DOHH2 (cell line): Measurements from ENCODE around the gene VIL1.

Source experiments
- EZH2phosphoT487 ChIP-seq: fragments of 200-600 bp; sonication (generic); IDR thresholded peaks from 2 replicates; pipeline ENCODE4 v1.6.1; 2017; ENCODE audit warnings: borderline replicate concordance, mild to moderate bottlenecking, antibody characterized with exemption, low read length, moderate library complexity, mixed read lengths
- TF ChIP-seq, protein P1 (sequence below): fragments of 200-600 bp; sonication (generic); IDR thresholded peaks from one replicate; pipeline ENCODE4 v1.5.1; 2014; ENCODE audit warnings: antibody characterized with exemption, mild to moderate bottlenecking, low read depth, low read length; ENCODE audit not compliant: poor library complexity, severe bottlenecking

DNA sequence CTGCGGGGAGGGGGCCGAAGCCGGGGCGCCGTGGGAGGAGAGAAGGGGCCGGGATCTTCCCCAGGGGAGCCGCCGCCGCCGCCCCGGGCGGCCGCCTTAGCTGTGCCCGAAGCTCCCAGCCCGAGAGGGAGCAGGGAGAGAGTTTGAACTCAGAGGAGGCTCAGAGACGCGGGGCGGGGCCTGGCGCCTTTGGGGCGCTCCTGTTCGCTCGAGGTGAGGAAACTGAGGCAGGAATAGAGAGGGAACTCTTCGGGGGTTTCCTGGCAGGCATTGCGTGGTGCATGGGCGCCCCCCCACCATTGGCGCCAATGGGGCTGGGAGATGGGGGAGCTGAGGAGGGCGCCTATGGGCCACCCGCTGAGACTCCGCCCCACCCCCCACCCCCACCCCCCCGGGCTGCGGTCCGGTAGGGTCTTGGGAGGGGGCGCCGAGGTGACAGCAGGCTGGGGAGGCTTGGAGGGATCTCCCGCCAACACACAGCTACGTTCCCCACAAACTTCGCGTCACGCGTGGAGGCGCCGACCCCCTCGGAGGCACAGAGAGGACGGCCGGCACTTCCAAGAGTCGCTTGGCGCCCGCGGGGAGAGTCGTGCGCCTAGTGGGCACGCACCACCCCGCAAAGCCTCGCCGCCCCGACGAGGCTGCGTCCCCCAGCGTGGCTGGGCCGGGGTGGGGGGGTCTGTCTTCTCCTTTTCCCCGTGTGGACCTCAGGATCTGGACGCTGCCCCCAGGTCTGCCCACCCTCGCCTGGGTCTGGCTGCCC lies 18.6 kb upstream of the VIL1 start:
- TF ChIP-seq, protein P1, sequence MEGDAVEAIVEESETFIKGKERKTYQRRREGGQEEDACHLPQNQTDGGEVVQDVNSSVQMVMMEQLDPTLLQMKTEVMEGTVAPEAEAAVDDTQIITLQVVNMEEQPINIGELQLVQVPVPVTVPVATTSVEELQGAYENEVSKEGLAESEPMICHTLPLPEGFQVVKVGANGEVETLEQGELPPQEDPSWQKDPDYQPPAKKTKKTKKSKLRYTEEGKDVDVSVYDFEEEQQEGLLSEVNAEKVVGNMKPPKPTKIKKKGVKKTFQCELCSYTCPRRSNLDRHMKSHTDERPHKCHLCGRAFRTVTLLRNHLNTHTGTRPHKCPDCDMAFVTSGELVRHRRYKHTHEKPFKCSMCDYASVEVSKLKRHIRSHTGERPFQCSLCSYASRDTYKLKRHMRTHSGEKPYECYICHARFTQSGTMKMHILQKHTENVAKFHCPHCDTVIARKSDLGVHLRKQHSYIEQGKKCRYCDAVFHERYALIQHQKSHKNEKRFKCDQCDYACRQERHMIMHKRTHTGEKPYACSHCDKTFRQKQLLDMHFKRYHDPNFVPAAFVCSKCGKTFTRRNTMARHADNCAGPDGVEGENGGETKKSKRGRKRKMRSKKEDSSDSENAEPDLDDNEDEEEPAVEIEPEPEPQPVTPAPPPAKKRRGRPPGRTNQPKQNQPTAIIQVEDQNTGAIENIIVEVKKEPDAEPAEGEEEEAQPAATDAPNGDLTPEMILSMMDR: no peak
- no peak for TF ChIP-seq EZH2phosphoT487
